ENCODE results near the gene RALGPS1. TPM values are rescaled to one million over a fixed set of nuclear protein-coding genes. Genes with fewer than 3 reads are reported as not detected.

The RALGPS1 gene
- total and polyA plus RNA-seq, 2 donors (not counting 1 experiment from before 2014, with no cell fraction given): 2.0 to 5.9 TPM

DNA sequence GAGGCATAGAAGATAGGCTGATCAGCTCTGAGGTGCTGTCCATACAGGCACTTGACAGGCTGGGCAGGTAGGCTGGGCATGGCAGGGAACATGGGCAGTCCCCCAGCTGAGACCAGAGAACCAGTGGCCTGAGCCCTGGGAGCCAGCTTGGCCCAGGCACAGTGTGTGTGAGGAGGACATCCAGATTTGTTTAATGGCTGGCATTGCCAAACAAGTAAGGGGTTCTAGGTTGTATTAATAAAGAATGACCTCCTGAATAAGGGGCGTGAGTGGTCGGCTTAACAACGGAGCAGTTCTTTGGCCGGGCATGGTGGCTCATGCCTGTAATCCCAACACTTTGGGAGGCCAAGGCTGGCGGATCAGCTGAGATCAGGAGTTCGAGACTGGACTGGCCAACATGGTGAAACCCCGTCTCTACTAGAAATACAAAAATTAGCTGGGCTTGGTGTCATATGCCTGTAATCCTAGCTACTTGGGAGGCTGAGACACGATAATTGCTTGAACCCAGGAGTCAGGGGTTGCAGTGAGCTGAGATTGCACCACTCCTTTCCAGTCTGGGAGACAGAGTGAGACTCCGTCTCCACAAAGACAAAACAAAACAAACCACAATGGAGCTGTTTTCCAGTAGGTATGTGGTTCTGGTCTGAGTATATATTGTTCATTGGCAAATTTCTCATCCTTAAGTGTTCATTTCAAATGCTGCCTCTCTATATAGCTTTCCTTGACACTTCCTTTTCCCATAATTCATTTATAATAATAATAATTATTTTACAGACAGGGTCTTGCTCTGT, 151.7 kb downstream of the RALGPS1 start:
- Histone ChIP-seq H2AFZ (ENCODE audit: low read length) (no peak overlapping the region), H3K4me2 (ENCODE audit: extremely low read depth, insufficient read depth, low read length) (no peak overlapping the region), H3K4me3 (replicated peaks in 1 of 4; ENCODE audit: control extremely low read depth in 1 of 4, insufficient read depth in 1 of 4, low read depth in 3 of 4, low read length in 4 of 4) (no peak overlapping the region), H3K27me3 (ENCODE audit: control insufficient read depth, insufficient read depth, low read length) (no peaks in the 10 kb centered on the region), H3K9me3 (ENCODE audit: control insufficient read depth, insufficient read depth, low read depth, low read length) (no peaks in the 10 kb centered on the region), H3K79me2 (ENCODE audit: control insufficient read depth, insufficient read depth, low read length) (no peaks in the 10 kb centered on the region), H3K27ac (ENCODE audit: insufficient read depth, low read length) (no peak overlapping the region), H3K9ac (ENCODE audit: insufficient read depth, low read length) (no peak overlapping the region), H3K36me3 (ENCODE audit: control insufficient read depth, insufficient read depth, low read length) (no peaks in the 10 kb centered on the region), H4K20me1 (ENCODE audit: control insufficient read depth, extremely low read depth, insufficient read depth, low read length) (no peaks in the 10 kb centered on the region), H3K4me1 (ENCODE audit: control insufficient read depth, extremely low read depth, insufficient read depth, low read length) (peaks cover 6% of the 10 kb centered on the region)
- no peak for TF ChIP-seq EZH2 (IDR thresholded peaks at IDR 0.05; ENCODE audit: low read length, missing control alignments)
- TF ChIP-seq, protein P1, sequence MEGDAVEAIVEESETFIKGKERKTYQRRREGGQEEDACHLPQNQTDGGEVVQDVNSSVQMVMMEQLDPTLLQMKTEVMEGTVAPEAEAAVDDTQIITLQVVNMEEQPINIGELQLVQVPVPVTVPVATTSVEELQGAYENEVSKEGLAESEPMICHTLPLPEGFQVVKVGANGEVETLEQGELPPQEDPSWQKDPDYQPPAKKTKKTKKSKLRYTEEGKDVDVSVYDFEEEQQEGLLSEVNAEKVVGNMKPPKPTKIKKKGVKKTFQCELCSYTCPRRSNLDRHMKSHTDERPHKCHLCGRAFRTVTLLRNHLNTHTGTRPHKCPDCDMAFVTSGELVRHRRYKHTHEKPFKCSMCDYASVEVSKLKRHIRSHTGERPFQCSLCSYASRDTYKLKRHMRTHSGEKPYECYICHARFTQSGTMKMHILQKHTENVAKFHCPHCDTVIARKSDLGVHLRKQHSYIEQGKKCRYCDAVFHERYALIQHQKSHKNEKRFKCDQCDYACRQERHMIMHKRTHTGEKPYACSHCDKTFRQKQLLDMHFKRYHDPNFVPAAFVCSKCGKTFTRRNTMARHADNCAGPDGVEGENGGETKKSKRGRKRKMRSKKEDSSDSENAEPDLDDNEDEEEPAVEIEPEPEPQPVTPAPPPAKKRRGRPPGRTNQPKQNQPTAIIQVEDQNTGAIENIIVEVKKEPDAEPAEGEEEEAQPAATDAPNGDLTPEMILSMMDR (conservative IDR thresholded peaks at IDR 0.05 in 1 of 2, IDR thresholded peaks at IDR 0.05 in 1 of 2; ENCODE audit: low read depth in 1 of 2, low read length in 2 of 2): no peak
- peak; percentile 39 to 51 for DNase-seq (ENCODE audit: low read depth in 2 of 2)

DNA sequence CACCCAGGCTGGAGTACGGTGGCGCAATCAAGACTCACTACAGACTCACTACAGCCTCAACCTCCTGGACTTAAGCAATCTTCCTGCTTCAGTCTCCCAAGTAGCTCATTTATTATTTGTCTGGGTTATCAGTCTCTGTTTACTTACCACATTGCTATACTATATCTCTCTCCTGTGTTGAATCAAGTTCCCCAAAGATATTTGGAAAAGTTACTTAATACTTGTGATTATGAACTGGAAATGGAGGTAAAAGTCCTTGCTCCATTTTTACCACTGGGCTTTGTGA, 152.2 kb downstream of the RALGPS1 start:
- Histone ChIP-seq H3K27me3 (ENCODE audit: control insufficient read depth, insufficient read depth, low read length) (no peaks in the 10 kb centered on the region), H2AFZ (ENCODE audit: low read length) (no peak overlapping the region), H3K9ac (ENCODE audit: insufficient read depth, low read length) (no peak overlapping the region), H3K4me1 (ENCODE audit: control insufficient read depth, extremely low read depth, insufficient read depth, low read length) (peaks cover 6% of the 10 kb centered on the region), H3K9me3 (ENCODE audit: control insufficient read depth, insufficient read depth, low read depth, low read length) (no peaks in the 10 kb centered on the region), H3K79me2 (ENCODE audit: control insufficient read depth, insufficient read depth, low read length) (no peaks in the 10 kb centered on the region), H4K20me1 (ENCODE audit: control insufficient read depth, extremely low read depth, insufficient read depth, low read length) (no peaks in the 10 kb centered on the region), H3K4me2 (ENCODE audit: extremely low read depth, insufficient read depth, low read length) (no peak overlapping the region), H3K4me3 (replicated peaks in 1 of 4; ENCODE audit: control extremely low read depth in 1 of 4, insufficient read depth in 1 of 4, low read depth in 3 of 4, low read length in 4 of 4) (no peak overlapping the region), H3K27ac (ENCODE audit: insufficient read depth, low read length) (no peak overlapping the region), H3K36me3 (ENCODE audit: control insufficient read depth, insufficient read depth, low read length) (no peaks in the 10 kb centered on the region)
- no peak for TF ChIP-seq EZH2 (IDR thresholded peaks at IDR 0.05; ENCODE audit: low read length, missing control alignments)
- TF ChIP-seq, protein P1 (conservative IDR thresholded peaks at IDR 0.05 in 1 of 2, IDR thresholded peaks at IDR 0.05 in 1 of 2; ENCODE audit: low read depth in 1 of 2, low read length in 2 of 2): no peak
- peak; percentile 45 to 68 for DNase-seq (ENCODE audit: low read depth in 2 of 2)

GRCh38 chr9:127067603-127068220, 153.1 kb downstream of the RALGPS1 start:
- TF ChIP-seq, protein P1 (conservative IDR thresholded peaks at IDR 0.05 in 1 of 2, IDR thresholded peaks at IDR 0.05 in 1 of 2; ENCODE audit: low read depth in 1 of 2, low read length in 2 of 2): no peak
- no peak for TF ChIP-seq EZH2 (IDR thresholded peaks at IDR 0.05; ENCODE audit: low read length, missing control alignments)
- no peak overlapping the region for H3K9ac ChIP-seq (ENCODE audit: insufficient read depth, low read length)
- H3K79me2 ChIP-seq (ENCODE audit: control insufficient read depth, insufficient read depth, low read length): no peaks in the 10 kb centered on the region
- H3K4me3 ChIP-seq (replicated peaks in 1 of 4; ENCODE audit: control extremely low read depth in 1 of 4, insufficient read depth in 1 of 4, low read depth in 3 of 4, low read length in 4 of 4): no peak overlapping the region
- no peak overlapping the region for H3K27ac ChIP-seq (ENCODE audit: insufficient read depth, low read length)
- no peak overlapping the region for H2AFZ ChIP-seq (ENCODE audit: low read length)
- H3K4me2 ChIP-seq (ENCODE audit: extremely low read depth, insufficient read depth, low read length): no peak overlapping the region
- H3K9me3 ChIP-seq (ENCODE audit: control insufficient read depth, insufficient read depth, low read depth, low read length): no peaks in the 10 kb centered on the region
- no peaks in the 10 kb centered on the region for H3K36me3 ChIP-seq (ENCODE audit: control insufficient read depth, insufficient read depth, low read length)
- no peaks in the 10 kb centered on the region for H4K20me1 ChIP-seq (ENCODE audit: control insufficient read depth, extremely low read depth, insufficient read depth, low read length)
- H3K27me3 ChIP-seq (ENCODE audit: control insufficient read depth, insufficient read depth, low read length): no peaks in the 10 kb centered on the region
- H3K4me1 ChIP-seq (ENCODE audit: control insufficient read depth, extremely low read depth, insufficient read depth, low read length): peaks cover 6% of the 10 kb centered on the region
- peak in 1 of 2 donors; percentile 10 for DNase-seq (ENCODE audit: low read depth in 2 of 2)

Data from fibroblast of lung (primary cell).